Fibroblast of lung (primary cell): ENCODE data around the gene CCDC127.
"Not testable (repeated sequence)": the region's sequence is repeated elsewhere in the genome, so short reads cannot be mapped to it uniquely, and the experiment has no call there.

Experiments used
- EZH2 ChIP-seq: IDR thresholded peaks from 2 replicates; pipeline ENCODE4 v1.5.1; 2012; ENCODE audit warnings: low read length, control low read depth, mild to moderate bottlenecking; ENCODE audit errors: missing control alignments
- TF ChIP-seq, protein P1 (sequence below), 2 donors: IDR thresholded peaks in 1 of 2; conservative IDR thresholded peaks in 1 of 2; 1 replicate in 1 of 2; 2 replicates in 1 of 2; pipeline ENCODE4 v1.5.1; 2011 to 2012; ENCODE audit warnings: low read length in 2 of 2, control low read depth in 1 of 2, inconsistent platforms in 1 of 2, low read depth in 1 of 2, mild to moderate bottlenecking in 1 of 2

DNA sequence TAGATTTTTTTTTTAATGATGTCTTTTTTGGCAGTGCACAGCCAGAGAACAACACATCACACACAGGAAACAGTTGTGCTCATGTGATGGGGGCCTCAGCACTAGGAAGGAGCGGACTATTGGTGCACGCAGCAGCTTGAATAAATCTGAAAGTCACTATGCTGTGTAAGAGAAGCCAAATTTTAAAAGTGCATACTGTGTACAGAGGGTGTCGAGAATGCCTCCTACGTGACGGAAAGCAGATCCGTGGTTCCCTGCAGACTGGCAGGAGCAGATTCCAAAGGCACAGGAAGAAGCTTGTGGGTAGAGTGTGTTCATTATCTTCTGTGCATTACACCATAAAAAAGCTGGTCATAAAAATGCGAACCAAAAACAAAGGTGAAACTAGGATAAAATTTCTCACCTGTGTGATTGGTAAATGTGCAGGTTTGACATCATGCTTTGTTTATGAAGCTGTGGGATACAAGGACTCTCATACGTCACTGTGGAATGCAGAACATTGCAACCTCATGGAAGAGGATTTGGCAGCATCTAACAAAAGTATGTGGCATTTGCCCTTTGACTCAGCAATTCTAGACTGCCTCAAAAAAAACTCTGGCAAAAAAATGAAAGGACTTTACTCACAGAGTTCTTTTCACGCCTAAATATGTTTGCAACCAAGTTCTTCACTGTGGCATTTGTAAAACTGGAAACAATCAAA is 45.5 kb upstream of the CCDC127 start:
- TF ChIP-seq, protein P1, sequence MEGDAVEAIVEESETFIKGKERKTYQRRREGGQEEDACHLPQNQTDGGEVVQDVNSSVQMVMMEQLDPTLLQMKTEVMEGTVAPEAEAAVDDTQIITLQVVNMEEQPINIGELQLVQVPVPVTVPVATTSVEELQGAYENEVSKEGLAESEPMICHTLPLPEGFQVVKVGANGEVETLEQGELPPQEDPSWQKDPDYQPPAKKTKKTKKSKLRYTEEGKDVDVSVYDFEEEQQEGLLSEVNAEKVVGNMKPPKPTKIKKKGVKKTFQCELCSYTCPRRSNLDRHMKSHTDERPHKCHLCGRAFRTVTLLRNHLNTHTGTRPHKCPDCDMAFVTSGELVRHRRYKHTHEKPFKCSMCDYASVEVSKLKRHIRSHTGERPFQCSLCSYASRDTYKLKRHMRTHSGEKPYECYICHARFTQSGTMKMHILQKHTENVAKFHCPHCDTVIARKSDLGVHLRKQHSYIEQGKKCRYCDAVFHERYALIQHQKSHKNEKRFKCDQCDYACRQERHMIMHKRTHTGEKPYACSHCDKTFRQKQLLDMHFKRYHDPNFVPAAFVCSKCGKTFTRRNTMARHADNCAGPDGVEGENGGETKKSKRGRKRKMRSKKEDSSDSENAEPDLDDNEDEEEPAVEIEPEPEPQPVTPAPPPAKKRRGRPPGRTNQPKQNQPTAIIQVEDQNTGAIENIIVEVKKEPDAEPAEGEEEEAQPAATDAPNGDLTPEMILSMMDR (conservative IDR thresholded peaks at IDR 0.05 in 1 of 2, IDR thresholded peaks at IDR 0.05 in 1 of 2; ENCODE audit: low read depth in 1 of 2, low read length in 2 of 2), result not testable (repeated sequence)
- not testable (repeated sequence) for TF ChIP-seq EZH2
